ENCODE results near the gene TRPC5OS.

TRPC5OS gene

DNA sequence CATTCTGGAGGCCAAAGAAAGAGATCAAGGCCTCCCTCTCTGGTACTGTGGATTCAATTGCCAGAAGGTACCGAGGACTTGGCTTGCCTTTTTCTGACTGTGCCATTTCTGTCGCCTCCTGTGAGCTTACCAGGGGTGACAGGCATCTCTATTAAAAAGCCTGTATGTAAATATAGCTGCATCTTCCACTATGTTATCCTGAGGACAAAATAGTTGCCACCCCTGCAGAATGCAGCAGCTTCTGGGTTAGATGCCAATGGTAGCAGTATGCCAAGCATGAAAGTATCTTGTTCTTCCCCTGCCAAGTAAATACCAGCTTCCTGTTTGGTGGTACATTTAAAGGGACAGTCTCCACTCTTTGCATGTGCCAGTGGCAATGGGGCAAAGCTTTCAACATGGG, 10.7 kb downstream of the TRPC5OS start:
- no peak for FAIRE-seq
- TF ChIP-seq SPI1 (IDR thresholded peaks at IDR 0.05; ENCODE audit: low read depth, low read length) = no peak
- no peak for TF ChIP-seq PAX5 (IDR thresholded peaks at IDR 0.05; ENCODE audit: insufficient read depth, low read length, severe bottlenecking)
- no peak for TF ChIP-seq POU2F2 (IDR thresholded peaks at IDR 0.05; ENCODE audit: low read depth, low read length)
- no peak for TF ChIP-seq POLR2AphosphoS5 (IDR thresholded peaks at IDR 0.05; ENCODE audit: low read depth, low read length)
- no peak for TF ChIP-seq TAF1 (IDR thresholded peaks at IDR 0.05; ENCODE audit: low read depth, low read length)
- no peak for TF ChIP-seq POLR2A (IDR thresholded peaks at IDR 0.05; ENCODE audit: low read depth, low read length)
- no peak for DNase-seq (ENCODE audit: insufficient read length, low spot score)

- no peak for DNase-seq (ENCODE audit: insufficient read length, low spot score)
- TF ChIP-seq POLR2AphosphoS5 (IDR thresholded peaks at IDR 0.05; ENCODE audit: low read depth, low read length) = no peak
- no peak for TF ChIP-seq PAX5 (IDR thresholded peaks at IDR 0.05; ENCODE audit: insufficient read depth, low read length, severe bottlenecking)
- no peak for TF ChIP-seq POLR2A (IDR thresholded peaks at IDR 0.05; ENCODE audit: low read depth, low read length)
- TF ChIP-seq POU2F2 (IDR thresholded peaks at IDR 0.05; ENCODE audit: low read depth, low read length) = no peak
- TF ChIP-seq SPI1 (IDR thresholded peaks at IDR 0.05; ENCODE audit: low read depth, low read length) = no peak
- TF ChIP-seq TAF1 (IDR thresholded peaks at IDR 0.05; ENCODE audit: low read depth, low read length) = no peak
- no peak for FAIRE-seq
Measured at GRCh38 chrX:111888600-111888999, 12.6 kb downstream of the TRPC5OS start.

DNA sequence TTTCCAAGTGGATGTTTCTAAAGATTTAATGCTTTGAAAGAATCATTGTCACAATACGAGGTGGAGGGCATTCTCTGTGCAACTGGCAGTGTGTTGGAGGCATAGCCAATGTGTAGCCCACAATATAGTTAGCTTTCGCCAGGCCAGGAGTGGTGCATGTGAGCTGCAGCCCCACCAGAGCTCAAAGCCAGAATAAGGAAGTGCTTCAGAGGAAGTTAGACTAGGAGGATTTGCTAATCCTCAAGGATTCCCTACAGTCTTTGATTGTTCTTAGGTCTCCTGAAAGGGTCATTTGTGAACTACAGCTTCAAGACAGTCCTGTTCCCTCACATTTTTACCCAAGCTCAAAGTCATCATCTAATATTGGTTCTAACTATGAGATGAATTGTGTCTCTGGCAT, 16.4 kb downstream of the TRPC5OS start:
- TF ChIP-seq SPI1 (IDR thresholded peaks at IDR 0.05; ENCODE audit: low read depth, low read length) (0 out of 2 replicates have a peak, but pooled peaks have one; percentile 3), POU2F2 (IDR thresholded peaks at IDR 0.05; ENCODE audit: low read depth, low read length) (no peak)
- FAIRE-seq (no peak), DNase-seq (ENCODE audit: insufficient read length, low spot score) (no peak)

GRCh38 chrX:111896148-111896547, 20.2 kb downstream of the TRPC5OS start:
- TF ChIP-seq POU2F2 (IDR thresholded peaks at IDR 0.05; ENCODE audit: low read depth, low read length) (no peak), PAX5 (IDR thresholded peaks at IDR 0.05; ENCODE audit: insufficient read depth, low read length, severe bottlenecking) (no peak), TAF1 (IDR thresholded peaks at IDR 0.05; ENCODE audit: low read depth, low read length) (no peak), POLR2AphosphoS5 (IDR thresholded peaks at IDR 0.05; ENCODE audit: low read depth, low read length) (no peak), POLR2A (IDR thresholded peaks at IDR 0.05; ENCODE audit: low read depth, low read length) (no peak), SPI1 (IDR thresholded peaks at IDR 0.05; ENCODE audit: low read depth, low read length) (no peak)
- DNase-seq (ENCODE audit: insufficient read length, low spot score) (no peak), FAIRE-seq (no peak)

GRCh38 chrX:111914398-111915090, 38.6 kb downstream of the TRPC5OS start:
- DNase-seq (ENCODE audit: insufficient read length, low spot score) (no peak), FAIRE-seq (no peak)
- TF ChIP-seq POU2F2 (IDR thresholded peaks at IDR 0.05; ENCODE audit: low read depth, low read length) (no peak), SPI1 (IDR thresholded peaks at IDR 0.05; ENCODE audit: low read depth, low read length) (no peak), POLR2A (IDR thresholded peaks at IDR 0.05; ENCODE audit: low read depth, low read length) (no peak), POLR2AphosphoS5 (IDR thresholded peaks at IDR 0.05; ENCODE audit: low read depth, low read length) (no peak), TAF1 (IDR thresholded peaks at IDR 0.05; ENCODE audit: low read depth, low read length) (no peak), PAX5 (IDR thresholded peaks at IDR 0.05; ENCODE audit: insufficient read depth, low read length, severe bottlenecking) (no peak)

DNA sequence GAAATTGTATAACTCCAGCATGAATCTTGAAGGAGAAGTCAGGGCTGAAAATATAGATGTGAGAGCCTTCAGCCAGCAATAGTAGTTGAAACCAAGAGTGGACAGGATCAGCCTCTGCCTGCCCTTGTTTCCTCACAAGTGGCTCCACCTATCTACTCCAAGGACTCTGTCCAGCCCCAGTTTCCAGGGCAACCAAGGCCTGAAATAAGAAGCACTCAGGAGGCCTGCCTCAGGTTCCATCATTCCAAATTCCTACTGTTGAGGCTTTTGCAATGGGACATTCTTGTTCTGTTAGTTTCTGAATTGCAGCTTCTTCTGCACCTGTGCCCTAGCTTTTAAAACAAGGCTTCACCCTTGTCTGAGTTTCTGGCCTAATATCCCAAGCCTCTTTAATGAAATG, 41.6 kb downstream of the TRPC5OS start:
- no peak for FAIRE-seq

GRCh38 chrX:111928456-111928855, 52.5 kb downstream of the TRPC5OS start:
- DNase-seq (ENCODE audit: insufficient read length, low spot score) = no peak
- no peak for FAIRE-seq
- TF ChIP-seq PAX5 (IDR thresholded peaks at IDR 0.05; ENCODE audit: insufficient read depth, low read length, severe bottlenecking) (no peak), POLR2A (IDR thresholded peaks at IDR 0.05; ENCODE audit: low read depth, low read length) (no peak), POU2F2 (IDR thresholded peaks at IDR 0.05; ENCODE audit: low read depth, low read length) (no peak), TAF1 (IDR thresholded peaks at IDR 0.05; ENCODE audit: low read depth, low read length) (no peak), SPI1 (IDR thresholded peaks at IDR 0.05; ENCODE audit: low read depth, low read length) (no peak), POLR2AphosphoS5 (IDR thresholded peaks at IDR 0.05; ENCODE audit: low read depth, low read length) (no peak)

More for the DNA sequence above, 41.6 kb downstream of the TRPC5OS start:
- DNase-seq (ENCODE audit: insufficient read length, low spot score) = no peak
- TF ChIP-seq POLR2A (IDR thresholded peaks at IDR 0.05; ENCODE audit: low read depth, low read length) = no peak
- TF ChIP-seq SPI1 (IDR thresholded peaks at IDR 0.05; ENCODE audit: low read depth, low read length) = no peak
- no peak for TF ChIP-seq TAF1 (IDR thresholded peaks at IDR 0.05; ENCODE audit: low read depth, low read length)
- TF ChIP-seq POU2F2 (IDR thresholded peaks at IDR 0.05; ENCODE audit: low read depth, low read length) = no peak
- TF ChIP-seq PAX5 (IDR thresholded peaks at IDR 0.05; ENCODE audit: insufficient read depth, low read length, severe bottlenecking) = no peak
- no peak for TF ChIP-seq POLR2AphosphoS5 (IDR thresholded peaks at IDR 0.05; ENCODE audit: low read depth, low read length)
